ENCODE results near the gene TGFBR2.

GRCh38 chr3:30557746-30558303, 48.6 kb upstream of the TGFBR2 start:
- no peak for TF ChIP-seq POLR2A (IDR thresholded peaks at IDR 0.05)
- no peak for TF ChIP-seq CTCF (IDR thresholded peaks at IDR 0.05)
